GM12892 (cell line): Measurements from ENCODE around the gene PTPN14.

Experiments used
- DNase-seq: peaks from one replicate; pipeline ENCODE4 v3.0.0; 2011; ENCODE audit not compliant: insufficient read length
- FAIRE-seq: peaks from 2 replicates; lab custom pipeline; 2011; peaks lifted over from hg19 to GRCh38; lab: Jason Lieb, UNC
- POLR2A ChIP-seq: IDR thresholded peaks from 2 replicates; pipeline ENCODE4 v1.6.1; 2011; ENCODE audit warnings: low read depth, low read length, control low read depth
- POLR2AphosphoS5 ChIP-seq: IDR thresholded peaks from 2 replicates; pipeline ENCODE4 v1.6.1; 2011; ENCODE audit warnings: low read depth, low read length, control low read depth
- TAF1 ChIP-seq: IDR thresholded peaks from 2 replicates; pipeline ENCODE4 v1.6.1; 2011; ENCODE audit warnings: low read depth, mild to moderate bottlenecking, control low read depth, low read length, borderline replicate concordance

The PTPN14 gene

GRCh38 chr1:214453109-214453722 lies 98.2 kb downstream of the PTPN14 start:
- FAIRE-seq (no peak), DNase-seq (no peak)
- TF ChIP-seq POLR2AphosphoS5 (no peak), TAF1 (no peak), POLR2A (no peak)

- TF ChIP-seq TAF1 (no peak), POLR2AphosphoS5 (no peak), POLR2A (no peak)
- no peak for FAIRE-seq
Observed at GRCh38 chr1:214452152-214452784, 99.1 kb downstream of the PTPN14 start.

GRCh38 chr1:214451596-214451995 lies 99.8 kb downstream of the PTPN14 start:
- DNase-seq: no peak
- FAIRE-seq: no peak
- TF ChIP-seq POLR2AphosphoS5 (no peak), TAF1 (no peak), POLR2A (no peak)

More at GRCh38 chr1:214452152-214452784, 99.1 kb downstream of the PTPN14 start:
- no peak for DNase-seq

GRCh38 chr1:214449371-214449770 lies 102.0 kb downstream of the PTPN14 start:
- DNase-seq: no peak
- peak; percentile 44 for FAIRE-seq
- TF ChIP-seq POLR2A (no peak), TAF1 (no peak), POLR2AphosphoS5 (no peak)

- no peak for FAIRE-seq
- no peak for TF ChIP-seq POLR2AphosphoS5
- no peak for TF ChIP-seq TAF1
- TF ChIP-seq POLR2A: no peak
- no peak for DNase-seq
Observed at GRCh38 chr1:214448536-214448935, 102.9 kb downstream of the PTPN14 start.

- TF ChIP-seq TAF1: no peak
- TF ChIP-seq POLR2A: no peak
- TF ChIP-seq POLR2AphosphoS5: no peak
- FAIRE-seq (no peak), DNase-seq (no peak)
Observed at GRCh38 chr1:214447557-214447871, 103.9 kb downstream of the PTPN14 start.

- no peak for DNase-seq
- no peak for FAIRE-seq
- TF ChIP-seq TAF1: no peak
- no peak for TF ChIP-seq POLR2AphosphoS5
- TF ChIP-seq POLR2A: no peak
Observed at GRCh38 chr1:214446772-214447556, 104.4 kb downstream of the PTPN14 start.

GRCh38 chr1:214445831-214446614 lies 105.4 kb downstream of the PTPN14 start:
- FAIRE-seq (no peak), DNase-seq (no peak)
- TF ChIP-seq TAF1 (no peak), POLR2AphosphoS5 (no peak), POLR2A (no peak)

GRCh38 chr1:214445199-214445598 lies 106.2 kb downstream of the PTPN14 start:
- FAIRE-seq (no peak), DNase-seq (no peak)
- TF ChIP-seq TAF1 (no peak), POLR2A (no peak), POLR2AphosphoS5 (no peak)

- no peak for DNase-seq
- no peak for TF ChIP-seq POLR2AphosphoS5
- no peak for TF ChIP-seq TAF1
- TF ChIP-seq POLR2A: no peak
- FAIRE-seq: no peak
Observed at GRCh38 chr1:214444182-214444939, 107.0 kb downstream of the PTPN14 start.

- DNase-seq: no peak
- TF ChIP-seq POLR2AphosphoS5 (no peak), POLR2A (no peak), TAF1 (no peak)
Observed at GRCh38 chr1:214441119-214441518, 110.3 kb downstream of the PTPN14 start.

More at GRCh38 chr1:214441119-214441518, 110.3 kb downstream of the PTPN14 start:
- FAIRE-seq: no peak
